ENCODE measurements around the gene ZAP70.

DNA sequence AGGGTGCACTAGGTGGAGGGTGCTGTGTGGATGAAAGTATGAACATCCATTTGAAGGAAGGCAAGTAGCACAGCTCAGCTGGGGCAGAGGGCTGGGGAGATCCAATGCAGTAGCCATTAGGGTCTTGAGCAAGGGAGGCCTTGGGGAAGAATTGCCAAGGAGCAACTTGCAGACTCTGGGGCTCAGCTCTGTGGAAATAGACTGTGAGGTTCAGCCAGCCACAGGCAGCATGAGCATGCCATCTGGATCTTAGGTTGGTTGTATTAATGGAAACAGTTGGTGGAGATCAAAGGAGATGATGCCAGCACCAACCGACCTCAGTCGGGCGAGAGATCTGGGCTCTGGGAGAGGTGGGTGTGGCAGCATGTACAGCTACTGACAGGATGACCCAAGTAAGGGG lies 5.6 kb downstream of the ZAP70 start:
- TF ChIP-seq, protein P1, sequence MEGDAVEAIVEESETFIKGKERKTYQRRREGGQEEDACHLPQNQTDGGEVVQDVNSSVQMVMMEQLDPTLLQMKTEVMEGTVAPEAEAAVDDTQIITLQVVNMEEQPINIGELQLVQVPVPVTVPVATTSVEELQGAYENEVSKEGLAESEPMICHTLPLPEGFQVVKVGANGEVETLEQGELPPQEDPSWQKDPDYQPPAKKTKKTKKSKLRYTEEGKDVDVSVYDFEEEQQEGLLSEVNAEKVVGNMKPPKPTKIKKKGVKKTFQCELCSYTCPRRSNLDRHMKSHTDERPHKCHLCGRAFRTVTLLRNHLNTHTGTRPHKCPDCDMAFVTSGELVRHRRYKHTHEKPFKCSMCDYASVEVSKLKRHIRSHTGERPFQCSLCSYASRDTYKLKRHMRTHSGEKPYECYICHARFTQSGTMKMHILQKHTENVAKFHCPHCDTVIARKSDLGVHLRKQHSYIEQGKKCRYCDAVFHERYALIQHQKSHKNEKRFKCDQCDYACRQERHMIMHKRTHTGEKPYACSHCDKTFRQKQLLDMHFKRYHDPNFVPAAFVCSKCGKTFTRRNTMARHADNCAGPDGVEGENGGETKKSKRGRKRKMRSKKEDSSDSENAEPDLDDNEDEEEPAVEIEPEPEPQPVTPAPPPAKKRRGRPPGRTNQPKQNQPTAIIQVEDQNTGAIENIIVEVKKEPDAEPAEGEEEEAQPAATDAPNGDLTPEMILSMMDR (IDR thresholded peaks at IDR 0.05) = no peak
- TF ChIP-seq POLR2A (IDR thresholded peaks at IDR 0.05) = no peak
